K562 (cell line): ENCODE results near the gene ABHD16A. TPM values are rescaled to one million over a fixed set of nuclear protein-coding genes. Genes with fewer than 3 reads are reported as not detected.

ENCODE experiments used
- COPS2 ChIP-seq: fragments of 450-650 bp; conservative IDR thresholded peaks from 2 replicates; pipeline ENCODE4 v1.6.1; 2016; ENCODE audit warnings: mild to moderate bottlenecking, moderate library complexity
- DMBX1 ChIP-seq: fragments of 250-450 bp; sonication (Bioruptor Pico); IDR thresholded peaks from 2 replicates; pipeline ENCODE4 v1.8.0; 2022; ENCODE audit warnings: inconsistent platforms, mild to moderate bottlenecking, moderate library complexity, borderline replicate concordance
- E4F1 ChIP-seq: fragments of 250-450 bp; sonication (Bioruptor Pico); IDR thresholded peaks from 2 replicates; pipeline ENCODE4 v1.5.0; 2021; ENCODE audit warnings: mild to moderate bottlenecking, borderline replicate concordance
- ELF4 ChIP-seq: fragments of 450-650 bp; formaldehyde crosslinking; IDR thresholded peaks from 2 replicates; pipeline ENCODE4 v1.4.0; 2022; ENCODE audit warnings: missing genetic modification characterization
- EP400 ChIP-seq: fragments of 450-650 bp; IDR thresholded peaks from 2 replicates; pipeline ENCODE4 v1.6.1; 2017; ENCODE audit warnings: antibody characterized with exemption, mild to moderate bottlenecking, moderate library complexity
- ERF ChIP-seq: fragments of 450-650 bp; formaldehyde crosslinking; IDR thresholded peaks from 2 replicates; pipeline ENCODE4 v1.4.0; 2020; ENCODE audit warnings: mild to moderate bottlenecking, mixed read lengths
- ID3 ChIP-seq, 2 experiments: fragments of 250-450 bp in 1 of 2; fragments of 450-650 bp in 1 of 2; sonication (Bioruptor Pico) in 1 of 2; IDR thresholded peaks; 2 replicates each; pipeline versions ENCODE4 v1.6.1 to v1.8.0; 2016 to 2021; ENCODE audit warnings: mild to moderate bottlenecking in 2 of 2, moderate library complexity in 2 of 2, missing compliant biosample characterization in 1 of 2, missing genetic modification characterization in 1 of 2
- KAT7 ChIP-seq: sonication (generic); formaldehyde crosslinking; IDR thresholded peaks from 2 replicates; pipeline ENCODE4 v1.8.0; 2022; ENCODE audit warnings: missing genetic modification reagents, mild to moderate bottlenecking, borderline replicate concordance
- MLX ChIP-seq, 2 experiments: fragments of 450-650 bp in 1 of 2; sonication (generic) in 1 of 2; formaldehyde crosslinking; conservative IDR thresholded peaks; 2 replicates each; pipeline versions ENCODE4 v1.4.0 to v1.8.1; 2020 to 2022; ENCODE audit warnings: mild to moderate bottlenecking in 1 of 2, missing genetic modification reagents in 1 of 2
- NFRKB ChIP-seq: fragments of 450-650 bp; IDR thresholded peaks from 2 replicates; pipeline ENCODE4 v1.6.1; 2016; ENCODE audit warnings: low read depth
- NONO ChIP-seq, 2 experiments: fragments of 200-400 bp in 1 of 2; fragments of 450-650 bp in 1 of 2; formaldehyde crosslinking in 1 of 2; IDR thresholded peaks; 2 replicates each; pipeline ENCODE4 v1.6.1; 2017; ENCODE audit warnings: low read depth in 2 of 2, mild to moderate bottlenecking in 2 of 2, moderate library complexity in 2 of 2, low read length in 1 of 2
- SPI1 ChIP-seq: IDR thresholded peaks from 2 replicates; pipeline ENCODE4 v1.6.1; 2011; ENCODE audit warnings: low read depth, low read length, control low read depth, borderline replicate concordance
- TCF7L2 ChIP-seq: fragments of 150-350 bp; IDR thresholded peaks from 2 replicates; pipeline ENCODE4 v1.6.1; 2016; ENCODE audit warnings: low read depth, mild to moderate bottlenecking, low read length, moderate library complexity
- THAP12 ChIP-seq: fragments of 250-450 bp; sonication (Bioruptor Pico); IDR thresholded peaks from 2 replicates; pipeline ENCODE4 v1.9.0; 2021; ENCODE audit warnings: mild to moderate bottlenecking, inconsistent platforms
- THRB ChIP-seq: fragments of 450-650 bp; formaldehyde crosslinking; conservative IDR thresholded peaks from 2 replicates; pipeline ENCODE4 v1.4.0; 2022; ENCODE audit warnings: mild to moderate bottlenecking, missing genetic modification characterization
- XRCC4 ChIP-seq: IDR thresholded peaks from one replicate; pipeline ENCODE4 v1.6.1; 2011; ENCODE audit not compliant: insufficient read depth, insufficient read length; ENCODE audit errors: extremely low read depth
- ZBED1 ChIP-seq: IDR thresholded peaks from 2 replicates; pipeline ENCODE4 v1.6.1; 2014
- ZKSCAN3 ChIP-seq: fragments of 250-450 bp; sonication (Bioruptor Pico); IDR thresholded peaks from 2 replicates; pipeline ENCODE4 v1.4.0; 2020
- ZNF239 ChIP-seq: fragments of 250-450 bp; sonication (Bioruptor Pico); IDR thresholded peaks from 2 replicates; pipeline ENCODE4 v1.4.0; 2020; ENCODE audit warnings: mild to moderate bottlenecking
- ZNF57 ChIP-seq: fragments of 450-650 bp; formaldehyde crosslinking; IDR thresholded peaks from 2 replicates; pipeline ENCODE4 v1.4.0; 2020; ENCODE audit warnings: mild to moderate bottlenecking, moderate library complexity
- polyA plus RNA-seq, 8 experiments: library from polyadenylated mRNA; depleted of rRNA in 4 of 8; stranded (reverse) in 5 of 8; unstranded in 3 of 8; fragments of >200 nt; fragmentation: Nextera tagmentation in 2 of 8; fragmentation: Illumina TruSeq in 1 of 8; extraction: Ambion mirVana in 2 of 8; extraction: Trizol in 1 of 8; gene quantifications; 2 replicates each; pipeline versions ENCODE4 v1.2.1 to v1.2.3, GENCODE V29; 2011 to 2014; ENCODE audit warnings: inconsistent platforms in 1 of 8, missing spikeins in 1 of 8
- total RNA-seq, 7 experiments: library from RNA; depleted of rRNA in 6 of 7; stranded (reverse); fragments of >200 nt in 6 of 7; fragmentation: Illumina TruSeq in 2 of 7; extraction: Trizol in 2 of 7; gene quantifications; 2 replicates each; pipeline versions ENCODE4 v1.2.1 to v1.2.3, GENCODE V29; 2011 to 2021; ENCODE audit warnings: low replicate concordance in 1 of 7

ABHD16A gene
- total and polyA plus RNA-seq, 9 of the 15 experiments (the other 6 are each of a cell fraction or from before 2014, with no cell fraction given), result 25.8 to 120 (median 81.6) TPM

GRCh38 chr6:31660381-31661261 lies 42.5 kb downstream of the ABHD16A start, which contains the start of gene C6orf47 (continued):
- TF ChIP-seq SPI1 (0 out of 2 replicates have a peak, but pooled peaks have one; percentile 0), THAP12 (CRISPR knock-in tag) (peak; percentile 93), TCF7L2 (no peak), MLX (CRISPR knock-in tag; conservative IDR thresholded peaks at IDR 0.05) (peak in 1 of 2 experiments; percentile 59; a peak in 2 of 4 replicates), KAT7 (peak; percentile 98), NONO (IDR thresholded peaks at IDR 0.05; ENCODE audit: low read depth in 2 of 2, low read length in 1 of 2) (no peak), ELF4 (CRISPR knock-in tag) (peak; percentile 36), ID3 (CRISPR knock-in tag; IDR thresholded peaks at IDR 0.05) (no peak), ID3 (tag; IDR thresholded peaks at IDR 0.05) (peak; percentile 78), THRB (peak; percentile 87; the same call in 1 of the 2 replicates), DMBX1 (CRISPR knock-in tag) (no peak), ZBED1 (0 out of 2 replicates have a peak, but pooled peaks have one; percentile 70), EP400 (no peak), ZNF239 (no peak), XRCC4 (no peak), COPS2 (no peak), NFRKB (0 out of 2 replicates have a peak, but pooled peaks have one; percentile 0), ZKSCAN3 (no peak), ERF (CRISPR knock-in tag) (peak; percentile 98), ZNF57 (no peak), E4F1 (CRISPR knock-in tag) (no peak; the same call in 1 of the 2 replicates)
